Measurements from ENCODE around the gene KCNN1.

Gene KCNN1

DNA sequence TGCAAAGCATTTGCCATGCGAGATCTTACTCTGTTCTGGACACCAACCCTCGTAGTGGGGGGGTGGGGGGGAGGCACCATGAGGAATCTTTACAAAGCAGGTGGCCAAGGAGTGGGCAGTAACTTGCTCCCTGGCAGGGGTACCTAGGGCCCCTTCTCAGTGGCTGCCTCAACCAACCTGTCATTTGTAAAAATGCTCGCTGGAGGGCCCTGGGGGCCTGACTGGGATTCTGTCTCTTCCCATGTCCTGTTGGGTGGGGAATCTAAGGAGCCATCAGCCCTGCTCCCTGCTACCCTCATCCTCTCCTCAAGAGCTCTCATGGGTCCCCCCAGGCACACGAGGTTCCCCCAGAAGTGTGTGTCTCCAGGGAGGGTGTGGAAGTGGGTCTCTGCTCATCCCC is 1.5 kb downstream of the KCNN1 start:
- Histone ChIP-seq H2AFZ (ENCODE audit: low read length) (no peak overlapping the region), H3F3A (ENCODE audit: low read depth) (no peaks in the 10 kb centered on the region), H3K9ac (ENCODE audit: low read depth, low read length, poor library complexity, severe bottlenecking) (no peak overlapping the region), H3K79me2 (ENCODE audit: insufficient read depth, low read length) (no peaks in the 10 kb centered on the region), H3K4me1 (ENCODE audit: insufficient read depth, low read length, poor library complexity, severe bottlenecking) (peaks cover 5% of the 10 kb centered on the region), H3K27me3 (ENCODE audit: insufficient read depth, low read length, poor library complexity, severe bottlenecking) (no peaks in the 10 kb centered on the region), H3K4me3 (ENCODE audit: low read length, poor library complexity, severe bottlenecking) (no peak overlapping the region), H3K9me2 (replicated peaks; ENCODE audit: low read depth, low read length) (no peaks in the 10 kb centered on the region), H3K9me3 (ENCODE audit: insufficient read depth, low read depth, low read length) (no peaks in the 10 kb centered on the region), H4K20me1 (ENCODE audit: insufficient read depth, low read length, poor library complexity, severe bottlenecking) (no peaks in the 10 kb centered on the region), H3K36me3 (ENCODE audit: insufficient read depth, low read length) (no peaks in the 10 kb centered on the region), H3K4me2 (ENCODE audit: low read depth, low read length, poor library complexity, severe bottlenecking) (no peak overlapping the region)
- no peak for TF ChIP-seq EZH2phosphoT487 (IDR thresholded peaks at IDR 0.05; ENCODE audit: borderline replicate concordance)
- TF ChIP-seq, protein P1, sequence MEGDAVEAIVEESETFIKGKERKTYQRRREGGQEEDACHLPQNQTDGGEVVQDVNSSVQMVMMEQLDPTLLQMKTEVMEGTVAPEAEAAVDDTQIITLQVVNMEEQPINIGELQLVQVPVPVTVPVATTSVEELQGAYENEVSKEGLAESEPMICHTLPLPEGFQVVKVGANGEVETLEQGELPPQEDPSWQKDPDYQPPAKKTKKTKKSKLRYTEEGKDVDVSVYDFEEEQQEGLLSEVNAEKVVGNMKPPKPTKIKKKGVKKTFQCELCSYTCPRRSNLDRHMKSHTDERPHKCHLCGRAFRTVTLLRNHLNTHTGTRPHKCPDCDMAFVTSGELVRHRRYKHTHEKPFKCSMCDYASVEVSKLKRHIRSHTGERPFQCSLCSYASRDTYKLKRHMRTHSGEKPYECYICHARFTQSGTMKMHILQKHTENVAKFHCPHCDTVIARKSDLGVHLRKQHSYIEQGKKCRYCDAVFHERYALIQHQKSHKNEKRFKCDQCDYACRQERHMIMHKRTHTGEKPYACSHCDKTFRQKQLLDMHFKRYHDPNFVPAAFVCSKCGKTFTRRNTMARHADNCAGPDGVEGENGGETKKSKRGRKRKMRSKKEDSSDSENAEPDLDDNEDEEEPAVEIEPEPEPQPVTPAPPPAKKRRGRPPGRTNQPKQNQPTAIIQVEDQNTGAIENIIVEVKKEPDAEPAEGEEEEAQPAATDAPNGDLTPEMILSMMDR (conservative IDR thresholded peaks at IDR 0.05; ENCODE audit: low read length), result no peak

DNA sequence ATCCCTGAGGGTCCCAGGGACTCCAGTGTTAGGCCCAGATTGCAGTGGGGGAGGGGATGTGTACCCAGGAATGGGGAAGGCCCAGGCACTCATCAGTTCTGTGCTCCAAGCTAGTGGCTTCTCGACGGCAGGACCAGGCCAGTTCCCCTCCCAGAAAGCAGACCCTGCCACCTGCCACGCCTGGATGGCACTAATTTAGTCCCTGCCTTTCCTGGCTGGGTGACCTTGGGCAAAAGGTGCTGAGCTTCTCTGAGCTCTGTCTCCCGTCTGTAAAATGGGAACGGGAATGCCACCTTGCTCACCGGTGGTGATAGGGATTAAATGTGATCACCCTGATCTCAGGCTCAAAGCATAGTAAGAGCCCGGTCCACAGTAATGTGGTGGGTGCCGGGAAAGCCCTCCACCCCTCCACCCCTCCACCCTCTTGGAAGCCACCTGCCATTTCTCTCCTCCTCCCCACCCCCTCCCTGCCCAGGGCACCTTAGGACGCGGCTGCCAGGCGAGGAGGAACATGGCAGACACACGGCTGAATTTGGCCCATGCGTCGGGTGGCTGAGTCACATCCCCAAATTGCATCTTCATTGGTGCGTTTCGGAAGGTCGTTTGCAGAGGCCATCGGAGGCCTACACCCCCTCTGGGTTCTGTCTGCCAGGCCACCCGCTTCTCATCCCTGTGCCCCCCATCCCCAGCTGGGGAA is 2.3 kb downstream of the KCNN1 start:
- Histone ChIP-seq H3K36me3 (ENCODE audit: insufficient read depth, low read length) (no peaks in the 10 kb centered on the region), H2AFZ (ENCODE audit: low read length) (no peak overlapping the region), H3K4me3 (ENCODE audit: low read length, poor library complexity, severe bottlenecking) (no peak overlapping the region), H3K9ac (ENCODE audit: low read depth, low read length, poor library complexity, severe bottlenecking) (no peak overlapping the region), H3K4me1 (ENCODE audit: insufficient read depth, low read length, poor library complexity, severe bottlenecking) (peaks cover 5% of the 10 kb centered on the region), H3K79me2 (ENCODE audit: insufficient read depth, low read length) (no peaks in the 10 kb centered on the region), H3K27me3 (ENCODE audit: insufficient read depth, low read length, poor library complexity, severe bottlenecking) (no peaks in the 10 kb centered on the region), H3K4me2 (ENCODE audit: low read depth, low read length, poor library complexity, severe bottlenecking) (no peak overlapping the region), H3F3A (ENCODE audit: low read depth) (no peaks in the 10 kb centered on the region), H4K20me1 (ENCODE audit: insufficient read depth, low read length, poor library complexity, severe bottlenecking) (no peaks in the 10 kb centered on the region), H3K9me3 (ENCODE audit: insufficient read depth, low read depth, low read length) (no peaks in the 10 kb centered on the region), H3K9me2 (replicated peaks; ENCODE audit: low read depth, low read length) (no peaks in the 10 kb centered on the region)
- no peak for TF ChIP-seq EZH2phosphoT487 (IDR thresholded peaks at IDR 0.05; ENCODE audit: borderline replicate concordance)
- TF ChIP-seq, protein P1 (conservative IDR thresholded peaks at IDR 0.05; ENCODE audit: low read length), result no peak

DNA sequence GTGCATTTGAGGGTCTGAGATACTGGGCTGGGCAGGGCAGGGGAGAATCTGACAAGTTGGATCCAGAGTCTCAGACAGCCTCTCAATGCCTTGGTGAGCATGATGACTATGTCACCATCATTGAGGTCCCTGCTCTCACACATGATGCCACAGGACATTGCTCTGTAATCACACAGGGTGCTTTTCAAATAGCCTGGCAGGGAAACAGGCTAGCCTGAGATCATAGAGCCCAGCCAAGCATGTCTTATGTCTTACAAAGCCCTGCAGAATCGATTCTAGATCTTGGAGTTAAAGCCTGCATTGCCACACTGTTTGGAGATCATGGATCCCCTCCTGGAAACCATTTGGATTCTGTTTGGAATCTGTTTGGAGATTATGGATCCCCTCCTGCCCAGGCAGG is 5.3 kb downstream of the KCNN1 start:
- no peaks in the 10 kb centered on the region for H3K36me3 ChIP-seq (ENCODE audit: insufficient read depth, low read length)
- no peaks in the 10 kb centered on the region for H3K9me2 ChIP-seq (replicated peaks; ENCODE audit: low read depth, low read length)
- no peaks in the 10 kb centered on the region for H3K4me1 ChIP-seq (ENCODE audit: insufficient read depth, low read length, poor library complexity, severe bottlenecking)
- H3K4me3 ChIP-seq (ENCODE audit: low read length, poor library complexity, severe bottlenecking), result no peak overlapping the region
- H3K4me2 ChIP-seq (ENCODE audit: low read depth, low read length, poor library complexity, severe bottlenecking), result no peak overlapping the region
- no peak overlapping the region for H2AFZ ChIP-seq (ENCODE audit: low read length)
- H3K79me2 ChIP-seq (ENCODE audit: insufficient read depth, low read length), result no peaks in the 10 kb centered on the region
- no peaks in the 10 kb centered on the region for H3K9me3 ChIP-seq (ENCODE audit: insufficient read depth, low read depth, low read length)
- H3F3A ChIP-seq (ENCODE audit: low read depth), result no peaks in the 10 kb centered on the region
- H3K27me3 ChIP-seq (ENCODE audit: insufficient read depth, low read length, poor library complexity, severe bottlenecking), result no peaks in the 10 kb centered on the region
- TF ChIP-seq, protein P1 (conservative IDR thresholded peaks at IDR 0.05; ENCODE audit: low read length), result no peak
- no peak for TF ChIP-seq EZH2phosphoT487 (IDR thresholded peaks at IDR 0.05; ENCODE audit: borderline replicate concordance)
- no peaks in the 10 kb centered on the region for H4K20me1 ChIP-seq (ENCODE audit: insufficient read depth, low read length, poor library complexity, severe bottlenecking)
- H3K9ac ChIP-seq (ENCODE audit: low read depth, low read length, poor library complexity, severe bottlenecking), result no peak overlapping the region

All from Loucy (cell line).